Activated CD4-positive, CD25-positive, alpha-beta regulatory T cell treated with anti-CD3 and anti-CD28 coated beads, Interleukin-2, amount 50 U/mL, for 16 hours (primary cell): Measurements from ENCODE around the gene TCF7.
A peak's percentile ranks its signal among the peaks of the same experiment; 100 is the strongest.

Source experiments
- DNase-seq: peaks from one replicate; pipeline ENCODE4 v3.0.0-alpha.2; 2020; ENCODE audit warnings: low read depth, low spot score

Gene TCF7

DNA sequence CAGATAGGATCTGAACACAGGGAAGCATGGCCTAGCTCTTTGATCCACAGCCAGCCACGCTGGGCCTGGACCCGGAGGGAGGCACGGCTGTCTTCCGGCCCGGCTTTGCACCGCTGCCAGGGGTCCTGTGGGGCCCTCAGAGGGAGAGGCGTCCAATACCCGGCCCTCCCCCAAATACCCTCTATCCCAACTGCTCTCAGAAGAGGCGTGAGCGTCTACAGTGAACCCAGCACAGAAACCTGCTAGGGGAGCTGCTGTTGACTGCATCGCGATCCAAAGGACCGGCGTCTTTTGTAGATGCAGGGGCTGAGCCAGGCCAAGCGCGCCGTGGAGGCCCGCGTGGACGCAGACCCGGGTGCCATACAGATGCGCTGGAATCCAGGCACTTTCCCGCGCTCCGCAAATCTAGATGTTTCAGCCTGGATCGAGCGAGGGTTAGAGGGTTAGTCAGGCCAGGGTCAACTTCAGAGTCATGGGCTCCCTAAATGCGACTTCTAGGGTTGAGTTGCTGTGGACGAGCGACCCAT is 1.1 kb upstream of the TCF7 start:
- no peak for DNase-seq

DNA sequence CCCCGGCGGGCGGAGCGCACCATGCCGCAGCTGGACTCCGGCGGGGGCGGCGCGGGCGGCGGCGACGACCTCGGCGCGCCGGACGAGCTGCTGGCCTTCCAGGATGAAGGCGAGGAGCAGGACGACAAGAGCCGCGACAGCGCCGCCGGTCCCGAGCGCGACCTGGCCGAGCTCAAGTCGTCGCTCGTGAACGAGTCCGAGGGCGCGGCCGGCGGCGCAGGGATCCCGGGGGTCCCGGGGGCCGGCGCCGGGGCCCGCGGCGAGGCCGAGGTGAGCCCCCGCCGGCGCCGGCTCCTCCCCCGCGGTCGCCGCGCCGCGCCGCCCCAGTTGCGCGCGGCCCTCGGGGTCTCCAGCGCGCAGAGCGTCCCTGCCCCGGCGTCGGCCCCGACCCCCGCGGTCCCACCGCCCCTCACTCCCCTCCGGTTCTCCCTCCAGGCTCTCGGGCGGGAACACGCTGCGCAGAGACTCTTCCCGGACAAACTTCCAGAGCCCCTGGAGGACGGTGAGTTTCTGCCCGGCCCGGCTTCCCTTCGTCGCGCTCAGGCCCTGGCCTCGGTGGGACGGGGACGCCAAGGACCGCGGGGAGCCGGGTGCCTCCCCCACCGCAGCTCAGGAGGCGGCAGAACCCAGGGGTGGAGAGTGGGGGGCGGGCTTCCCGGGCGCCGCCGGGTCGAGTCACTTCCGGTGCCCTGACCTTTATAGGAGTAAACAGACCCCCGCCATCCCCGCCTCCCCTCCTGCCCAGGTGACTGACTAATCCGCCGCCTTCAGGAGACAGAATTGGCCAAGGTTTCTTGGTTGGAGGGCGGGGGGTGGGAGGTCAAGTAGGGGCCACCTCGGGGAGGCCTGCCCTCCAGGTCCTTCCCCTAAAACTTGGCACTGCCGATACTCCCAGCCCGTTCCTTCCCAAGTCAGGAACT is 665 bp downstream of the TCF7 start:
- DNase-seq: peak; percentile 37

DNA sequence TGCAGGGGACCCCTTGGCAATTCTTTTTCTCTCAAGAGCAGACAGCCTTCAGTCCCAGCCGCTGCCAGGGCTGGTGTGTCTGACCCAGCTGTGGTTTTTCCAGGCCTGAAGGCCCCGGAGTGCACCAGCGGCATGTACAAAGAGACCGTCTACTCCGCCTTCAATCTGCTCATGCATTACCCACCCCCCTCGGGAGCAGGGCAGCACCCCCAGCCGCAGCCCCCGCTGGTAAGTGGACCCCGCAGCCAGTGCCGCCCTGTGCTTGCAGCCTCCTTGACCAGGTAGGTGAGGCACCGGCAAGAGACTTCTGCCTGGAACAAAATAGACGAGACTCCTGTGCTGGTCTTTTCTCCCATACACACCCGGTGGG is 1.3 kb downstream of the TCF7 start:
- DNase-seq: no peak

DNA sequence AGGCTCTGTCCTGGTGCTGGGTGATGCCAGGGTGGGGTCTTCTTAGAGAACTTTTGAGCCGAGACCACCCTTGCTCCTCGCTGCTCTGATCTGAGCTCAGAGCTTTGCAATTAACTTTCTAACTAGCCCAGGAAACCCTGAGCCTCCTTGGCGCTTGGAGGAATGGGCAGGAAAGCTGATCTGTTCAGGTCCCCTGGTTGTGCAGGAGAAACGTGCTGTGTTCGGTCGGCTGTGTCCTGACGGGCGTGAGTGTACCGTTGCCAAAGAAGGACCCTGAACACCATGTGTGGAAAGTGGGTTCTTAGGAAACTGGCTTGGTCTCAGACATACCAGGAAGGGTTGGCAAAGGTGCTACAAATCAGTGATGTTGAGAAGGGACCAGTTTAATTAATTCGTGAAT is 1.8 kb downstream of the TCF7 start:
- DNase-seq: no peak

DNA sequence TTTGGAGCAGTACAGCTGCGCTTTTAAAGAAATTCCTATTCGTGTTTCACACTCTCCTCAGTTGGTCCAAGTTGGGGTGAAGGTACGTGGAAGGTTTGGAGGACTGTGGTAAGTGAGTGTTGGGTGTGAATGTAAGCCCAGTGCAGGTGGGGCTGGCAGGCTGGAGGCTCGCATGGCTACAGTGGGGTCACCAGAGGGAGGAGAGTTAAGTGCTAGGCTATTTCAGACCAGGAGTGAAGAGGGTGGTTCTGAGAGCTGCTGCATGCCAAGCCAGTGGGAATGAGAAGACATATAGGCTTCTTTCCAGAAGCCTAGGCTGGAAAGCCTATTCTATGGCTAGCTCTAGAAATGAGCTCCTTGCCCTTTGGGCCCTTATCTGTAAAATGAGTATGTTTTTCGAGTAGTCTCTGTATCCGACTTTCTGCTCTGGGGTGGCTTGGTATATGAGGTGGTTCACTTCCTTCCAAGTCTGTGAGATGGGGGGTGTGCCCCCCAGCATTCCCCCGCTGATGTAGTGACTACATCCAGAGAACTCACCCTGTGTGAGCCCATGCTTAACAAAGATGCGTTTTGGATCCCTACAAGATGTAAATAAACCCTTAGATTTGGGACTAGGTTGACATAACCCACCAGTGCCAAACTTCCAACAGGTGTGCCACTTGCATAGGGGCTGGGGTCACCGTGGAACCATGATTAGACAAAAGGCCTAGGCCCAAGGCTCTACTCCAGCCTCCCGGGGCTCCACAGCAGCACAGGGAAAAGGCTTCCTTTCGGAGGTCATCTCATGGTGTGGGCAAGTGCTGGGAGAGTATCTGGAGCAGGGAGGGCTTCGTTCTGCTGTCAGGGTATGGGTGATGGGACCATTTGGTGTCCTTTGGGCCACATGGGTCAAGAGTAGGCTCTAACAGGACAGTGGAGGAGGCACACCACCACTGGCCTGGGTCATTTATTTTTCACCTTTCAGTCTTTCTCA is 2.6 kb downstream of the TCF7 start:
- no peak for DNase-seq

DNA sequence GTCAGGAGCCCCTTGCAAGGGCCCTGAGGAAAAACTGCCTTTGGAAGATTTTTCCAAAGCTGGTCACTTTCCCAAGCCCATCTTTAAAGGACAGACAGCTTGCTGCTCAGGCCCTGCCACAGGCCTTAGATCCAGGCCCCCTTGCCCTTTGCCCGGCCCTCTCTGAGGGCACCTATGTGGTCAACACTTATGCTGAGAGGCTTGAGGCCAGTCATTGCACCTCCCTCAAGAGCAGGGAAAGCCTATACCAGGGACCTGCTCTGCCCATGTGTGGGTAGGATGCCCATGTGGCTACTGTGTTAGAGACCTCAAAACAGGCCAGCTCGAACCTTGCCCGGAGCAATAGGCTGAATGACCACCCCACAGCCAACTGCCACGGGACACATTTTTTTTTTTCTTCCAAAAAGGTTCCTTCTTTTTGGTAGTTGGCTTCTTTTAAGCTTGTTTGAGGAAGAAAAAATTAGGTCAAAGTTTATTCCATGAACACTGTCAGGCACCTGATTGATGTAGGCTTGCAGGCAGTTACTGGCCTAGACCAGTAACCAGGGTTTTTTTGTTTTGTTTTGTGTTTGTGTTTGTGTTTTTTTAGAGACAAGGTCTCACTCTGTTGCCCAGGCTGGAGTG is 3.8 kb downstream of the TCF7 start:
- no peak for DNase-seq

DNA sequence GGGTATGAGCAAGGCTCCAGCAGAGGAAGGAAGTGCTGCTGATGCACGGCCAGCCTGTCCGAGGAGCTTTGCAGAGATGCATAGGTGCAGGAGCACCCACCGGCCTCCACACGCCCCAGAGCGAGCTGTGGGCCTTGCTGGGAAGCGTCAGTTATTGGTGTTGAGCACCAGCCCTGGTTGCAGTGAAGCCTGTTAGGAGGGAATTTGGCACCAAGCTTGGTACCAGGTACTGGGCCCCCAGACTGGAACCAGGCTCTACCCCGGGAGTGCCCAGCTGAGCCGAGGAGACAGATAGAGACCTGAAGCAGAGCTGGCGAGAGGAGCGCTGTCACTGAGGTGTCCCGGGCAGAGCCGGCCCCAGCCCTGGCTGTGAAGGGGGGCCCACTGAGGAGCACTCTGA is 5.2 kb downstream of the TCF7 start:
- no peak for DNase-seq

DNA sequence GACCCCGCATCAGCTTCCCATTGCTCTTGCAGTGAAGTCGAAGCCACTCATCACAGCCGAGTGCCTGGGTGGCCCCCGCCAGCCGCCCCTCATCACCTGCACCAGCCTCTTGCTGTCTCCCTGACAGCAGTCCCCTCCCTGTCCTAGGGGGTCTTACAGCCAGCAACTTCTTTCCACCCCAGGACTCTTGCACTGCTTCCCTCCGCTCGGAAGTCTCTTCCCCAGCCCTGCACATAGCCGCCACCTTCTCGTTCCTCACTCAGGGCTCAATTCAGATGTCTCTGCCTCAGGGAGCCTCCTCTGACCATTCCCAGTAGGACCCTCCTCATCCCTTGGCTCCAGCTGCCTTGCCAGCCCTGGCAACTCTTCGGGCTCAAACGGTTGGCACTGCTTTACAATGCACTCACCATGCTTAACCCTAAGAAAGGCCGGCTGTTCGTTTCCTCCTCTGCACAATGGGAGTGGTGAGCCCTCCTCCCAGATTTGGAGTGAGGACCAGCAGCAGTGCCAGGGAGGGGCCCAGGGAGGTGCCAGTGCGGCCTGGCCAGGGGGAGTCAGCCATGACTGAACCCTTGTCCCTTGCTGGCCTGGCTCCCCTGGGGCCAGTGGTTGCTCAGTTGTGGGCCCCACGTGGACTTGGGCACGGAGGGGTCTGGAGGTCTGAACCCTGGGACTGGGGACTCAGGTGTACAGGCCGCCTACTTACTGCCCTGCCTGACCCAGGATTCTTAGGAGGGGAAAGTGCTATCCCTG is 6.1 kb downstream of the TCF7 start:
- no peak for DNase-seq

DNA sequence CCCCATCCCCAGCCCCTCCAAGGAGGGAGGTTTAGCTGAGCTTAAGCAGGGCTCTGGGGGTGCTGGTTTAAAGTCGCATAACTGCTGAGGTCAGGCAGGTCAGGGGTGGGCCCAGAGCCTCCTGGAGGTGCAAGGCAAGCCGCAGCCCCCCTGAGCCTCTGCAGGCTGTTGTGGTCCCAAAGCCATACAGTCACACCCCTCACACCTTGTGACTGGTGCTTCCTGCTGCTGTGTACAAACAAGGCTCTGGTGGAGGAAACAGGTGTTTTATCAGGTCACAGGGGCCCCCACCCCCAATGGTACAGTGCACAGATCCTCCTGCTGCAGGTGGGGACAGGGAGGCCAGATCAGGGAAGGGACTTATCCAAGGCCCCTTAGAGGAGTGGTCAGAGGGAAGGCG is 8.0 kb downstream of the TCF7 start:
- no peak for DNase-seq

DNA sequence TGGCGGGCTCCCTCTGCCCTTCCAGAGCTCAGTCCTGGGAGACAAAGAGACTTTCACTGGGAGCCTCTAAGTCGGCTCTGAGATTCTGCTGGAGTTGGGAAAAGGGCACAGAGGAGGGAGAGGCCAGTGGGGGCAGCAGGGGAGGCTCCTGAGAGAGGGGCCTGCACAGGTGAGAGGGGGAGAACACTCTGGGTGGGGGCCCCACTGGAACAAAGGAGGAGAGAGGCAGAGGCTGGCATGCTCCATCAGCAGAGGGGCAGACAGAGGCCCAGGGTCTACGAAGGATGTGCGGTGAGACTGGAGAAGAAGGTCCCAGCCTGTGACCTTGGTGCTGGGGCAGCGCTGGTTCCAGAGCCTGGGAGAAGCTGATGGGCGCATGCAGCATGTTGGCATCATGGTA is 8.9 kb downstream of the TCF7 start:
- no peak for DNase-seq

DNA sequence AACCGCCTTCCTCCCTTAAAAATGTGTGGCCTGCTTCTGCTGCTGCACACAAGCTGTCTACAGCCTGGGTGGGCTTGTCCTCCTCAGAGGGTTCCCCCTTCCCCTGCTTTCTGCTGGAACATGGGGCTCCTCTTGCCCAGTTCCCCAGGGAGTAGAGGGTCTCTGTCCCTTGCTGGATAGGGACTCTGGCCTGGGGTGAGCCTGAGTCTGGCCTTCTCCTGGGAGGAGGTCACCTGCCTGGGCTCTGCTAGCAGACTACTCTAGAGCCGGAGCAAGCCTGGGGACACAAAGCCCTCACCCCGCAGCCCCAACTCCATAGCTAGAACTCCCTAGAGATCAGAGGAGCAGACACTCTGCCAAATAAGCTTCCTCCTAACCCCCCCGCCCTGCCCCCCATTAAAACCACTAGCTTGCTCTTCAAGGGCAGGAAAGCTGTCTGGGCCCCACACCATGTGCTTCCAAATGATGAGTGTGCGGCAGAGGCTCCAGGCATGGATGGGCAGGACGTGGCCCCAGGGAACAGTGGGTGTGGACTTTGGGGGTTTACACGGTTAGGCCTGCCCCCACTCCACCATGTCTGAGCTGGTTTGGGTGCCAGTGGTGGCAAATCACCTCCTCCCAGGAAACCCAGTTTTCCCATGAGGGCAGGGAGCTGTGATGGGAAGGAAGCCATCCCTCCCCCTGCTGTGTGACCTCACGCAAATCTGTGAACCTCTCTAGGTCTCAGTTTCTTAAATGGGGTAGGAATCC is 10.0 kb downstream of the TCF7 start:
- no peak for DNase-seq

DNA sequence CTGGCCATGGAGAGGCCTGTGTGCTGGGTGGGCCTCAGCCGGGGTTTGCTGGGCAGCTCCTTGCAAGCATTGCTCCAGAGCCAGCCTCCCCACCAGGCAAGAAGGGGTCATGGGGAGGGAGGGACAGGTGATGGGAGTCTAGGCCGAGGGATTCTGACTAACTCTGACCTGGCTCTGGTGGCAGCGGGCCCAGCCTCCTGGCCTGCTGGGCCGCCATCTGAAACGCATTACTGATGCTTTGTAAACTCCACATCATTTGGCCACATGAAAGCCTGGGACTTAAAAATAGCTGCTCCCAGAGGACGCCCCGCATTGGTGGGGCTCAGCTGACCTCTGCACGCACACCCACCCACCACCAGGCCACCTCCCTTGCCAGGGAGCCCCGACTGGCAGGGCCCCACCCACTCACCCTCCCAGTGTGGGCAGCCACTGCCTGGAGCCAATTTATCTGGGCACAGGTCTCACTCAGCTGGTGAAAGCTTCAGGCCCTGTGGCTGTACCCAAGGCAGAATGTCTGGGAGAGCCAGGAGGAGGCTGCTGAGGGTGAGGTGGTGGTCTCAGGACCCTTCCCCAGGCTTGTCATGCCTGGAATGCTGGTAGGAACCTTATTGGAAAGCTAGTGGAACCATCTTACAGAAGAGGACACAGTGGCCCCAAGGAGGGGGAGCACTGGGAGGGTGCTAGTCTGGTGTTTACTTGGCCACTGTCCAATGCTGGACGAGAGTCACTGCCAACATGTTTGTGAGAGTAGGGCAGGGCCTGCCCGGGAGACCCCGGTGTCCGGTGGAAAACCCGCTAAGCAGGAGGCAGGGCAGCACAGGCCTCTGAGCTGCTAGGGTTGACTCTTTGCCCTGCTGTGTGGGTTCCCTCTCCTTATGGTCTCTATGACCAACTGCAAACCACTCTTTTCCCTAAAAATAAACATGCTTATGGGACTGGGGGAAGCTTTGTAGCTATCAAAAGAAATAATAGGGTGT is 10.8 kb downstream of the TCF7 start:
- DNase-seq: no peak

DNA sequence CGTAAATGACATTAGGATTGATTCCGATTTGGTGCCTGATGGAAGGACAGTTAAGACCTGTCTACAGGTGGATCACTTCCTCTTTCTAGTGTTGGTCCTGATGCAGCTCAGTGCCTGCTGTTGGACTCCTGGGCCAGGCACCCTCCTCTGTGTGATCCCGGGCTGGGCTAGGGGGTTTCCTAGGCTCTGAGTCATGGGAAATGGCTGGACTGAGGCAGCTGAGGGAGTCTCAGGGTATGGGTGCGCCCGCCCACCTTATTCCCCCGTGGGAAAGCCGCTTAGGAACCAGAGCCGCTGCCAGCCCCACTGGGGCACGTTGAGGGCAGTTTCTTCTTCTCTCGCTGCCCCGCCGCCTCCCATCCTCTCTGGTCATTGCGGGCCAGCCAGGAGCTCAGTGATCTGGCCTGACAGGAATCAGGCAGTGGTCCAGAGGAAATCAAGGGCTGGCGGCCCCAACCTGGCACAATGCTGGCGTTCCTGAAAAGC is 12.9 kb downstream of the TCF7 start:
- DNase-seq: no peak

DNA sequence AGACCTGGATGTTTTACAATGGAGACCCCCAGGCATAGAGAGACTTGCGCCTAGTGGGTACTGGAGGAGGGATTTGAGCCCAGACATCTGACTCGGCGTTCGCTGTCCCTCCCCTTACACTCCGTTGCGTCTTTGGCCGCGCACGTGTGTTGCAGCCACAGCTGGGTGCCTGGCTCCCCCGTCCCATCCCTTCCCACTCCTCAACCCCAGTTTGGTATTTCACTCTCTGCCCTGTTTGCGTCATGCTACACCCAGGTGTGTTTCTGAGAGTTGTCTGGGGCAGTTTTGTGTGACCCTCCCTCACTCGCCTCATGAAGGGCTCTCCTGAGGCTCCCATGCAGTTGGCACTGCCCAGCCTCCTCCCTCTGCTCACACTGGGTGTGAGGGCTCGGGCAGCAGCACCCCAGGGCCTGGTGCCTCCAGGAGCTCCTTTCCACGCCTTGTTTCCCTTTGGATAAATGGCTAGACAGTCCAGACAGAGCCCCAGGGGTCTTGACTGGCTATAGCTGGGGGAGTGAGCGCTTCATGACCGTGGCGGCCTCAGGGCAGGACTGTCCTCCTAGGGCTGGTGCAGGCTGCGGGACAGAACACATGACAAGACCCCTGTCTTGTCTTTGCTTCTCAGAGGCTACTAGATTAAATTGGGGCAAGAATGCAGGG is 13.6 kb downstream of the TCF7 start:
- DNase-seq: no peak

DNA sequence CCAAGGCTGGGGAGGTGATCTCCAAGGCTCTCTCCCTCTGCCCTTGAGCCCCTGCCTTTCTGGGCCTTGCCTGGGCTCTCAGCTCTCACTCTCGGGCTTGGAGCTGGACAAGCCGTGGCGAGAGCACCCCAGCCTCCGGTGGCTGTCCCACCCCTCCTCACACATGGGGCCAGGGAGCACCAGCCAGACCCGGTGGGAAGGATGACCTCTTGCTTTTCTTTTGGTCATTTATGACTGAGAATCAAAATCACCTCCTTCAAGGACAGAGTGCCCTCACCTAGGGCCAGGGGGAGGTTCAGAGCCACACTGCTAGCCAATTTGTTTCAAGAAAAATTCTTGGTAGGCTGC is 14.1 kb downstream of the TCF7 start:
- DNase-seq: no peak

DNA sequence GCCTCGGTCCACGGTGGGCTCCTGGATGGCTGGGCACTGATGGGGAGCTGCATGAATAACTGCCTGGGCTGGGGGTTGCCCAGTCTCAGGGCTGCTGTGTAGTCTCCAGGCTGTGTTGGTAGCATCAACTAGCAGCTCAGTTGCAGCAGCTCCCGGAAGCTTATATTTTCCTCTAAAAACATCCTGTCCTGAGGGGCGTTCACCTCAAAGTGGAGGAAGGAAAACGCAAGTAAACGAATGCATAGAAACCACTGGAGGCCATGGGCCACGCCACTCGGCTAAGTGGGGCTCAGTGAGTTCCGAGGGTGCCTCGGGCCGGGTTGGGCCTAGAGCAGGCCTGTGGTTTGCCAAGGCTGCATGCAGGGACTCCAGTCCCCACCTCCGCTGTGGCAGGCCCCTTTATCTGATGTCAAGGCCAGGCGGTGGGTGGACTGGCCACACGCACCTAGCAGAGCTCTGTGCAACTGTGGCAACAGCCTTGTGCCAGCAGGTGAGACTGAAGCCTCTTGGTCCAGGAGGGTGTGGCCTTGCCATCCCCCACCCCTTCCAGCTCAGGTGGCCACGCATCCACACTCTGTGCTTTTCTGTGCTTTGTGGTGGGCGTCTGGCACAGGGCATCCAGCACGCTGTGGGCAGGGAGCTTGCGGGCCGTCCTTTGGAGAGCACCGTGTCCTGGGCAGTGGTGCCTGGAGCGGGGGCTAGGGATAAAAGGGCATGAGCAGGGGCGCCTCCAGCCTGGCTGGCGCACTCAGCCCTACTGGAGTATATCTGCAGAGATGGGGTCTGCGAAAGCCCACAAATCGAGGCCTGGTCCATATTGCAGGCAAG is 15.1 kb downstream of the TCF7 start:
- DNase-seq: no peak

DNA sequence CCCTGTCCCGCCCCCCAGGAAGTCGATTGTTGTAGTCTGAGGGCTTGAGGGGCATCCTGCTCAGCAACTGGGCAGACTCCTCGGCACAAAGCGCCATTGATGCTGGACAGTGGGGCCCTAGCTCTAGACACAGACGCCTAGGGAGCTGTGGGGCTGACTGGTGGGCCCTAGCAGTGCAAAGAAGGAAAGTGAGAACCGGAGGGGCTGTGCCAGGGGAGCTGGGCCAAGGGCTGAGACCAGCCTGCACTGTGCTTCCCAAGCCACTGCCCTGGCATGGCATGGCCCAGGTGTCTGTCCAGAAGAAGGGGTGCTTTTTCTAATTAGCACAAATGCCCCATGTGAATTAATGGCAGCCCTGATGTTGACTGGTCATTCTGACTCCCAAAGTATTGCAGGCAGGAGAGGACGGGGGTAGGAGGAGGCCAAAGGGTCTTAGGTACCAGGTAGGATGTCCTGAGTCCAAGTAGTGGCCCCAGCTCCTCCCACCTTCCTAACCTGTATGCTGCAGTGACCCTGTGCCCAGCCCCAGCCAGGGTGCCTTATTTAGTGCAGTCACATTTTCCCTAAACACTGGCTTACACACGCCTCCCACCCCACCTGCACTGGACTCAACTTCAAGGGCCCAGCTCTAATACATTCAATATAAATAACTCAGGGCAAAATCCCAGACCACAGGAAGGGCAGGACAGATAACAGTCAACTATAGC is 15.9 kb downstream of the TCF7 start:
- DNase-seq: no peak
